Measurements from ENCODE around the gene CATSPERZ. TPM values are rescaled to one million over a fixed set of nuclear protein-coding genes. Genes with fewer than 3 reads are reported as not detected.

CATSPERZ gene
- total RNA-seq, 1 experiment from 2014 or later = 0.29 TPM

DNA sequence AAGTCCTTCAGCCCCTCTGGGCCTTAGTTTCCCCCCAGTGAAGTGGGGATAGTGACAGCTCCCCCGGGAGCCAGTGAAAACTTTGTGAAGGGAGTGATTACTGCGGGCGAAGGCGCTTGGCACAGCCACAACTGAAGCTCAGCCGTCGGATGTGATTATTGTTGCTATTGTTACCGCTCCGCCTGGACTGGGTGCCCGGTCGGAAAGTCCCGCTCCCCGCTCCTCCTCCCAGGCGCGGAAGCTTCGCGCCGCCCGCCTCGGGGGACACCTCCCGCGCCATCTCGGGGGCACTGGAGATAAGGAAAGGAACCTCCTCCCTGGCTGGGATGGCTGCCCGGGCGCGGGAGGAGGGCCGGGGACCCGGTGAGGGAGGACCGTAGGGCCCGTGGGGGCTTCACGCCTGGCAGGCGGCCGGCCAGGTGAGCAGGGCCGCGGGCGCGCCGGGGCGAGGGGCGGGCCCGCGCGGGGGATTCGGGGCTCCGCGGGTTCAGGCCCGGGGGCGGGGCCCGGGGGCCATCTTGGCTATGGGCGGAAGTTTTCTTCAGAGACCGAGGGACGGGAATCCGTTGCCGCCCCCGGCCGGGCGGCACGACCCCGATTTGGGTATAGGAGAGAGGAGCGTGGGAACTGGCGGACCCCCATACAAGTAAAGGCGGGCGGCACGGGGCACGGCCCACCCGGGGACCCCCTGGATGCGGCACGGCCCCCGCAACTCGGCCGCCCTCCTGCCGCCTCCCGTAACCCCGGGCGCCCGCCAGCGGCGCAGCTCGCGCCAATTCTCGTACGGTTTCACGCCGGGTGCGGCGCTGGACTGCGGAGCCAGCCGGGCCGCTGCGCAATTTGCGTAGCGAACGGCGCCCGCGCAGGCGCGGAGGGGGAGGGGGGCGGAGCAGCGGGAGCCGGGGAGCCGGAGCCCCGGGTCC is 14.9 kb upstream of the CATSPERZ start, which contains the start of gene GPR137:
TSS of gene GPR137 (plus strand) at position 887 of the 923 bp plus-strand sequence. CDS start 677 bp downstream, outside the sequence.
- DNase-seq (ENCODE audit: low read depth) = peak; percentile 56

DNA sequence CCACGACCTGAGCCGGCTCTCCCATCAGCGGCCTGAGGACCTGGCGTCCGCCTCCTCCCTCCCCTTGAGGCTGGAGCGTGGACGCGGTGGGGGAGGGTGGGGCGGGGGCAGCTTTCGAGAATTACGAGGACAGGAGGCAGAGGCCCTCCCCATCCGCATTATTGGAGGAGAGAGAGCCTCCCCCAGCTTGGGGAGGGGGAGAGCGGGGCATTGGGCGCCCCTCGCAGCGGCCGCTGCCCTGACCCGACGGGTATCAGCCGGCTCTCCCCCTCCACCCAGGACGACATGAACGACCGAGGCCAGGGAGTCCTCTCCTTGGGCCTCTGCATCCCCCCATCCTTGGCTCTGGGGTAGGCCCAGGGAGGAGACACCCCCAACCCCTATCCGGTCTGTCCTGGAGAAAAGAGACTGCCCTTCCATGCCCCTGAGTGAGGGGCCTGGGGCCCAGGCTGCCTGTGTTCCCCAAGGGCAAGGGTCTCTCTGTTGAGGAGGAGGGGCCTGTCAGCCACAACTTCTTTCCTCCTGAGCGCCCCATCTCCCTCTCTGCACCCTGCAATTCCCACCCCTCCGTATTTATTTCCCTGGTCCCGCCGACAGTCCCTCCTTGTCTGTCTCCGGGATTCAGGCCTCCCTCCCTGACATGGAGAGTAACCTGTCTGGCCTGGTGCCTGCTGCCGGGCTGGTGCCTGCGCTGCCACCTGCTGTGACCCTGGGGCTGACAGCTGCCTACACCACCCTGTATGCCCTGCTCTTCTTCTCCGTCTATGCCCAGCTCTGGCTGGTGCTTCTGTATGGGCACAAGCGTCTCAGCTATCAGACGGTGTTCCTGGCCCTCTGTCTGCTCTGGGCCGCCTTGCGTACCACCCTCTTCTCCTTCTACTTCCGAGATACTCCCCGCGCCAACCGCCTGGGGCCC is 14.0 kb upstream of the CATSPERZ start:
- peak; percentile 19 for DNase-seq (ENCODE audit: low read depth)

DNA sequence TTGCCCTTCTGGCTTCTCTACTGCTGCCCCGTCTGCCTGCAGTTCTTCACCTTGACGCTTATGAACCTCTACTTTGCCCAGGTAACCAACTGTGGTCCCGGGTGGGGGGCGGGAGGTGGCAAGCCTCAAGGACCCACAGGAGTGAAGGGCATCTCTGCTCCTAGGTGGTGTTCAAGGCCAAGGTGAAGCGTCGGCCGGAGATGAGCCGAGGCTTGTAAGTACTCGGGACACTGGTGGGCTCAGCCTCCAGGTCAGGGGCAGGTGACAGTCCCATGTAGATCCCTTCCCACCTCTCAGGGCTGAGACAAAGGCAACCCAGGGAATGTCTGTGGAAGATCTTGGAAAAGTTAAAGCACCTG is 13.4 kb upstream of the CATSPERZ start:
- no peak for DNase-seq (ENCODE audit: low read depth)

DNA sequence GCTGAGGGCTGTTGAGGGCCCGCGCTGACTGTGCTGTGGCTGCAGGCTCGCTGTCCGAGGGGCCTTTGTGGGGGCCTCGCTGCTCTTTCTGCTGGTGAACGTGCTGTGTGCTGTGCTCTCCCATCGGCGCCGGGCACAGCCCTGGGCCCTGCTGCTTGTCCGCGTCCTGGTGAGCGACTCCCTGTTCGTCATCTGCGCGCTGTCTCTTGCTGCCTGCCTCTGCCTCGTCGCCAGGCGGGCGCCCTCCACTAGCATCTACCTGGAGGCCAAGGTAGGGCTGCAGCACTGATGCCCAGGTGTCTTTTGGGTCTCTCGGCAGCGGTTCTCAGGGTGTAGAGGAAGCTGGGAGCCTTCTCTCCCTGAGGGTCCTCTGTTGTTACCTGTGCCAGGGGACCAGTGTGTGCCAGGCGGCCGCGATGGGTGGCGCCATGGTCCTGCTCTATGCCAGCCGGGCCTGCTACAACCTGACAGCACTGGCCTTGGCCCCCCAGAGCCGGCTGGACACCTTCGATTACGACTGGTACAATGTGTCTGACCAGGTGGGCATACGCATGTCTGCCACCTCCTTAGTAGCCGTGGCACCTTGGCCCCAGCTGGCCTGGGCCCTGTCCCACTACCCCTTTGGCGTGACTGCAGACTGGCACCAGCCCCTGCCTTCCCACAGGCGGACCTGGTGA is 12.3 kb upstream of the CATSPERZ start:
- no peak for DNase-seq (ENCODE audit: low read depth)

DNA sequence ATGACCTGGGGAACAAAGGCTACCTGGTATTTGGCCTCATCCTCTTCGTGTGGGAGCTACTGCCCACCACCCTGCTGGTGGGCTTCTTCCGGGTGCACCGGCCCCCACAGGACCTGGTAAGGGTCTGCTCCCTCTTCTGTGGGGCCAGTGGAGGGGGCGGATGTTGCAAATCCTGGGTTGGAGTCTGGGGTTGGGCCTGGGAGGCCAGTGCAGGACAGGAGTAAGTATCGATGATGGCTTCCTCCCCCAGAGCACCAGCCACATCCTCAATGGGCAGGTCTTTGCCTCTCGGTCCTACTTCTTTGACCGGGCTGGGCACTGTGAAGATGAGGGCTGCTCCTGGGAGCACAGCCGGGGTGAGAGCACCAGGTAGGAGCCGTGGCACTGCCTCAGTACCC is 11.8 kb upstream of the CATSPERZ start:
- no peak for DNase-seq (ENCODE audit: low read depth)

DNA sequence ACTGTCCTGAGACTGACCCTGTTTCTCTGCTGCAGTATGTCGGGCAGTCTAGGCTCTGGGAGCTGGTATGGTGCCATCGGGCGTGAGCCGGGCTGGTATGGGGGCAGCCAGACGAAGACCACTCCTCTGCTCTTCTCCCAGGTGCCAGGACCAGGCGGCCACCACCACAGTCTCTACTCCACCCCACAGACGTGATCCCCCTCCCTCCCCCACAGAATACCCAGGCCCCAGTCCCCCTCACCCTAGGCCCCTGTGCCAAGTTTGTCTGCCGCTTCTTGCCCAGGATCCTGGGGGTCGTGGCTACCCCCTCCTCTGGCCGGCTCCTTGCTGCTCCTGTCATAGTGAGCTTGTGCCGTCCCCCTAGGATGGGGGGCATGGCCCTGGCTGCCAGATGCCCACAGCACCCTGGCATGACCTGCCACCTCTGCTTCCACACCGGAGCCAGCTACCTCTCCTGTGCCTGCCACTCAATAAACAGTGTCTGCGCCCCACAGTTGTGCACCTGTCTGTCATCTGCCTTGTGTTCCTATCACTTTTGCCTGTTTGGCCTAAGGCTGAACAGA is 11.1 kb upstream of the CATSPERZ start:
- DNase-seq (ENCODE audit: low read depth) = no peak

DNA sequence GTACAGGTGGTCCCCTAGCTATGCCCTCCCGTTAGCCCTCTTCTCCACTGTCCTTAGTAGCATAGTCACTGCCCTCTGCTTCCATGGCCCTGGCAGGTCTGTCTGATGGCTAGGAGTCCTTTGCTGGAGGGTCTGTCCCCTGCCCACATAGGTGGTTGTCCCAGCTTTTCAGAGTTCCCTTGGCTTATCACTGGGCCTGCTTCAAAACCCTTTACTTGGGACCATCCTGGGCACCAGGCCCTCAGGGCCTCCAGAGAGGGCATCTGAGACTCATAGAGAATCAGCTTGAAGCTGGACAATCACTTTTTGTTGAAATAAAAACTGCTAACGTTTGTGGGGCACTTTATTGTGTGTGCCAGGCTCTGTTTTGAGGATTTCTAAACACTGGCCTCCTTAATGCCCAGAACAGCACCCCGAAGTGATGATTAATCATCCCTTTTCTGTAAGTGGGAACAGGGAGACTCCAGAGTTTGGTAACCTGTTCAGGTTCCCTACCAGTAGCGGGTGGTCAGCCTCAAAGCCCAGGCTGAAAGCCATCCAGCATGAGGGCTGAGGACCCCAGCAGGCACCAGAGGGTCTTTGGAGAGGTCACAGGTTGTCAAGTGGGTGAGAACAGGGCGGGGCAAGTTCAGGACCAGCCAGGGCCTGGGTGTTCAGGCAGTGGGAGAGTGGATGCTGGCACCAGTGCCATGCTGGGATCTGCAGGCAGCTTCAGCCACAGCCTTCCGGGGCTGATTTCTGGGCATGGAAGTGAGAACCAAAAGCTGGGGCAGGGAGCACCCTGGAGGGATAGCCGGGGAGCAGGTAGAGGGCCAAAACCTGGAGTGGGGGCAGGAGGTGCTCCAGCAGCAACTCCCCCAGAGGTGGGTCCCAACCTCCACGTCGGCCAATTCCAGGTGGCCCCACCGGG is 9.6 kb upstream of the CATSPERZ start:
- DNase-seq (ENCODE audit: low read depth) = no peak

DNA sequence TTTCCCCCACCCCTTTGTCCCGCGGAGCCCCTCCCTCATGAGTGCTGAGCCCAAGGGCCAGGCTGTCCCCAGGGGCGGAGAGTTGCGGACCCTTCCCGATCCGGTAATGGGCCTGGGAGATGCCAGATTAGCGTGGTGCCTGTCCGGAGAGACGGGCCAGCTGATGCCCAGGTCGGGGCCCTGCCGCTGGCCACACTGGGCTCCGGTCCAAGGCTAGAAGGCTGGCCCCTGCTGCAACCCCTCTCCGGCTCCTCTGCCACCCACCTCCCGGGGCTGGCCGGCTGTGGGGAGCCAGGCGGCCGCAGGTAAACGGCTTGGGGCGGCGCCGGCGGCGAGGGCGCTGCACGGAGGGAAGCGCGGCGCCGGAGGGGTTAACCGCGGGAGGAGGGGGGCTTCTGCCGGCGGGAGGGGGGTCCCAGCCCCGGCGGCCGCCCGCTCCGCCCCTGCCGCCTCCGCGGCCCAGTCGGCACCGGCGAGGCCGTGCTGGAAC is 8.9 kb upstream of the CATSPERZ start, which contains the start of gene KCNK4:
TSS of gene KCNK4 (plus strand) at position 41 of the 490 bp plus-strand sequence. CDS start 1,717 bp downstream, outside the sequence.
- no peak for DNase-seq (ENCODE audit: low read depth)

DNA sequence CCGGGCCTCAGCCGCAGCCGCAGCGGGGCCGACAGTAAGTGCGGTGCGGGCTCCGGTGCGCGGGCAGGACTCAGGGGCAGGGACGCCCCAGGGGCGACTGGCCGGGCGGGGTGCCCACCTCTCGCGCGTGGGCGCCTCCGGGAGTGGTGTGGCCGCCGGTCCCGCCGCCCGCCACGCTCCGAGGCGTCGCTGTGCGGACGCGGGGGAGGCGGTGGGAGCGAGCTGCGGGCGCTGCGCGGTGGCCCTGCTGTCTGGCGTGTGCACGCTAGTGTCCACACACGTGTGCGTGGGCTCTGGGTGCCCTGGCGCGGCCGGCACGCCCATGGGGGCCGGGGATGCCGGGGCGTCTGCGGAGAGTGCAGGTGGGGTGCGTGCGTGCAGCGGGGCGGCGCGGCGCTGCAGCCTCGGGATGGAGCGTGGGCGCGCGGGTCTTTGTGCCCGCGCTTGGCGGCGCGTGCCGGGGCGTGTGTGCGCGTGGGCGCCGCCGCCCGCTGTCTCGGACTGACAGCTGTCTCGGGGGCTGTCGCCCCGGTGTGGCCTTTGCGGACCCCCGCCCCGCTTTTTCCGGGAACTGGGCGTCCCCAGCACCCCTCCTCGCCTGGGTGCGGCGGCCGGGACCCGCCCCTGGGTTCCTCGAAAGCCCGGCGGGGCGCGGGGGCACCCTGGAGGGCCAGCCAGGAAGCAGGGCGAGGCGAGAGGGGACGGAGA is 8.3 kb upstream of the CATSPERZ start:
- no peak for DNase-seq (ENCODE audit: low read depth)

DNA sequence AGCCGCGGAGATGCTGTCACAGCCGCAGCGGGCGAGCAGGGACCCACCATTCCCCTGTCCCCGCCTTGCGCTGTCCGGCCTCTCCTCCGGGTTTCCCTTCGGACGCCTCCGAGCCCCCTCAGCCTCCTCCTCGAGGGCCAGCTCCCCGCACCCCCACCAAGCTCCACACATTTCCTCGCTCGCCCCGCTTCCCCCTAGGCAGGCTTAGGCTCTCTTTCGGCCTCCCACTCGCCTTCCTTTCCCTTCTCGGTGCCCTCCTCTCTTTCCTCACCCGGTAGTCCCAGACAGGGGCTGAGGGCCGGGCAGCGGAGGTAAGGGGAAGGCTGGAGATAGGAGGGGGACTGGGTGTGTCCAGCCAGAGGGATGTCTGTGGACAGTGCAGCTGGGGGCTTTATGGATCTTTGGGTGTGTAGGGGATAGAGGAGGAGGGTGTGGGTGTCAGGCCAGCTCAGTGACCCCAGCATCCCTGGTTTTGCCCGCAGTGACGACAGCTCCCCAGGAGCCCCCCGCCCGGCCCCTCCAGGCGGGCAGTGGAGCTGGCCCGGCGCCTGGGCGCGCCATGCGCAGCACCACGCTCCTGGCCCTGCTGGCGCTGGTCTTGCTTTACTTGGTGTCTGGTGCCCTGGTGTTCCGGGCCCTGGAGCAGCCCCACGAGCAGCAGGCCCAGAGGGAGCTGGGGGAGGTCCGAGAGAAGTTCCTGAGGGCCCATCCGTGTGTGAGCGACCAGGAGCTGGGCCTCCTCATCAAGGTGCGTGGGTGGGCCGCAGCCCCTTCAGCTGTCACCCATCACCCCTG is 7.5 kb upstream of the CATSPERZ start:
- no peak for DNase-seq (ENCODE audit: low read depth)

DNA sequence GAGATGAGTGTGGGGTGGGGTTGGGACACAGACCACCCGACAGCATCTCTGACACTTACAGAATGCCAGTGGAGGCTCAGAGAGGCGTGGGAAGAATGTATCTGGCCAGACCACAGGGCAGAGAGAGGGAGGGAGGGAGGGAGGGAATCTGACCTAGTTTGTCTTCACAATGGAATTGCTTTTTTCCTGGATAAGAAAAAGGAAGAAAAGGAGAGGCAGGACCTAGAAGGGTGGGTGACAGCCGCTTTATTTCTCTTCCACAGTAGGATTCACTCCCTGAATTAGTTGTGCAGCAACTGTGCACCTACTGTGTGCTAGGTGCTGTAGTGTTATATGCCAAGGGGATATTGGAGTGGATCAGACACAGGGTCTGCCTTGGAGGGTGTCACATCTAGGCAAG is 5.4 kb upstream of the CATSPERZ start:
- DNase-seq (ENCODE audit: low read depth) = no peak

DNA sequence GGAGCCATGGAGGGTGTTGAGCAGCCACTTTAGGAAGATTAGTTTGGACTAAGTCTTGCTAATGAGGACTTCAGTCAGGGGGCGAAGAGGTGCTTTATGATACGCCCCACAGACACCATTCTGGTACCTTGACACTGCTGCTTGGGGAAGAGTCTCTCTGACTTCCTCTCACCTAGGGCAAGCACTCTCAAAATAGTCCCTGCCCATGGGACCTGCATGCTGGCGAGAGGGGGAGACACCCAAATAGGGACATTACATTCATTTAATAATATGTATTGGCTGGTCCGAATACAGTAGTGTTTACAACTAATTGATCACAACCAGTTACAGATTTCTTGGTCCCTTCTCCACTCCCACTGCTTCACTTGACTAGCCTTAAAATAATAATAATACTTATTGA is 4.4 kb upstream of the CATSPERZ start:
- no peak for DNase-seq (ENCODE audit: low read depth)

DNA sequence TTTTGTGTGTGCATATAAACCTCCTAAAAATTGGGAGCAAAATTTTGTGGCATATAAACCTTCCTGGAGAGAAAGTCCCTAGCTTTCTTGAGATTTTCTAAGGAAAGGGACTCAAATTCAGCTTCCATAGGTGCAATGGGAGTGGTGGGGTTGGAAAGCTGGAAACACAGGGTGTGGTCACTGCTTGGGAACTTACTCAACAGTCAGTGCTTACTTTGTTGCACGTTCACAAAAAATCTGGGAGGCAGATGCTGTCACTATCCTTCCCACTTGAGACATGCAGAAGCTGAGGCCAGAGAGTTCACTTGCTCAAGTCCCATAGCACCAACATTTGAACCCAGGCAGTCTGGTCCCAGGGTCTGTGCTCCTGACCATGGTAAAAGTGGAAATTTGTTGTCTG is 3.9 kb upstream of the CATSPERZ start:
- no peak for DNase-seq (ENCODE audit: low read depth)

DNA sequence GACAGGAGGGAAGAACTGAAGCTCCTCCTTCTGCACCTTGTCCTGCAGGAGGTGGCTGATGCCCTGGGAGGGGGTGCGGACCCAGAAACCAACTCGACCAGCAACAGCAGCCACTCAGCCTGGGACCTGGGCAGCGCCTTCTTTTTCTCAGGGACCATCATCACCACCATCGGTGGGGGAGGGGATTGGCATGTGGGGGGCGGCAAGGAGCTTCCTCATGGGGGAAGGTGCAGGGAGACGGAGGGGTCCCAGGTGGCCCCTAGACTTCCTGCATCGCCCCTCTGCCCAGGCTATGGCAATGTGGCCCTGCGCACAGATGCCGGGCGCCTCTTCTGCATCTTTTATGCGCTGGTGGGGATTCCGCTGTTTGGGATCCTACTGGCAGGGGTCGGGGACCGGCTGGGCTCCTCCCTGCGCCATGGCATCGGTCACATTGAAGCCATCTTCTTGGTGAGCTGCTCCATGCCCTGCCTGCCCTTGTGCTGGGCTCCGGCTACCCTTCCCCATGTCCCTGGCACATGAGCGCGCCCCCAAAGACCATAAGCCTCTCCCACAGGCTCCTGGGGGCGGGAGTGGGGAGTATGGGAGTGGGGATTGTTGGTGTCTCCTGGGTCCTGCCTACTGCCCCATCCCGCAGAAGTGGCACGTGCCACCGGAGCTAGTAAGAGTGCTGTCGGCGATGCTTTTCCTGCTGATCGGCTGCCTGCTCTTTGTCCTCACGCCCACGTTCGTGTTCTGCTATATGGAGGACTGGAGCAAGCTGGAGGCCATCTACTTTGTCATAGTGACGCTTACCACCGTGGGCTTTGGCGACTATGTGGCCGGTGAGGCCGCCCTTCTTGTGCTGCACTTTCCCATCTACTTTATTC is 3.1 kb upstream of the CATSPERZ start:
- DNase-seq (ENCODE audit: low read depth) = no peak

DNA sequence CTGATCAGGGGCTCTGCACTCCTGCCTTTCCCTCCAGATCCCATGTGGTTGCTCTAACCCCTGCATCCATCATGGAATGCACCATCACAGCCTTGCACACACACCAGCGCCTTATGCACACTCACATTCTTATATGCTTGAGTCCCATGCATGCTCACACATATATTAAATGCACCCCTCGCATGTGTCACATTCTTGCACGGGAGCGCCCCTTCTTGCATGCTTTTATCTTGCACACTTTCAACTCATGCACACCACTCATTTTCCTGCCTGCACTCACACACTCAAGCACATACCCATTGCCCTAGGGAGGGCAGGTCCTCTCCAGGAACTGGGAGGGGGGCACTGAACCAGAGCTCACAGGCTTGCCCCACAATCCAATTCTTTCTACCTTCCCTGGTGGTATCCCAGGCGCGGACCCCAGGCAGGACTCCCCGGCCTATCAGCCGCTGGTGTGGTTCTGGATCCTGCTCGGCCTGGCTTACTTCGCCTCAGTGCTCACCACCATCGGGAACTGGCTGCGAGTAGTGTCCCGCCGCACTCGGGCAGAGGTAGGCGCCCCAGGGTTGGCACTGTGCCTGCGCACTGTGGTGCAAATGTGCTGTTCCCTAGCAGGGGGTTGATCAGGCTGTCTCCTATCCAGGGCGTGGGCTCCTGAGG is 2.3 kb upstream of the CATSPERZ start:
- DNase-seq (ENCODE audit: low read depth) = no peak

DNA sequence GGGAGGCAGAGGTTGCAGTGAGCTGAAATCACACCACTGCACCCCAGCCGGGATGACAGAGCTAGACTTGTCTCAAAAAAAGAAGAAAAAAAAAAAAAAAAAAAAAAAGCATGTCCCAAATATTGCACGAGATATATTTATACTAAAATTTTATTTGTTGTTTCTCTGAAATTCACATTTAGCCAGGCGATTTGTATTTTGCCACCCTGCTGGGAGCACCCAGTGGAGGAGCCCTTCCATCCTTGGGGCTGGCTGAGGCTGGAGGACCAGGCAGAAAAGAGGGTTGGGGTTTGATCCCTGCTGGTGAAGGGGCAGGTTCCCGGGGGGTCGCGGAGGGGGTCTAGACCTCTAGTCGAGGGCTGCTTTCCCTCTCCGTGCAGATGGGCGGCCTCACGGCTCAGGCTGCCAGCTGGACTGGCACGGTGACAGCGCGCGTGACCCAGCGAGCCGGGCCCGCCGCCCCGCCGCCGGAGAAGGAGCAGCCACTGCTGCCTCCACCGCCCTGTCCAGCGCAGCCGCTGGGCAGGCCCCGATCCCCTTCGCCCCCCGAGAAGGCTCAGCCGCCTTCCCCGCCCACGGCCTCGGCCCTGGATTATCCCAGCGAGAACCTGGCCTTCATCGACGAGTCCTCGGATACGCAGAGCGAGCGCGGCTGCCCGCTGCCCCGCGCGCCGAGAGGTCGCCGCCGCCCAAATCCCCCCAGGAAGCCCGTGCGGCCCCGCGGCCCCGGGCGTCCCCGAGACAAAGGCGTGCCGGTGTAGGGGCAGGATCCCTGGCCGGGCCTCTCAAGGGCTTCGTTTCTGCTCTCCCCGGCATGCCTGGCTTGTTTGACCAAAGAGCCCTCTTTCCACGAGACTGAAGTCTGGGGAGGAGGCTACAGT is 952 bp upstream of the CATSPERZ start:
- DNase-seq (ENCODE audit: low read depth) = no peak

Measured in LHCN-M2 (cell line).